Activated gamma-delta T cell (primary cell): ENCODE measurements around the gene RPL14.
"Not testable (repeated sequence)": the region's sequence is repeated elsewhere in the genome, so short reads cannot be mapped to it uniquely, and the experiment has no call there.

Experiments
- DNase-seq: peaks from one replicate; lab custom pipeline; 2025; lab: John Stamatoyannopoulos, UW
- total RNA-seq, 2 donors: gene quantifications; one replicate each; lab custom pipeline; 2026; lab: John Stamatoyannopoulos, UW

RPL14 gene
- total RNA-seq = 641 to 655 reads per million in 2 donors

- DNase-seq = peak; percentile 80
These were observed at the start of gene RPL14 for GRCh38 chr3:40456940-40457823. Gene RPL14, plus strand, starts transcription at chr3:40457339. Its CDS starts 133 bp downstream, at chr3:40457472.

DNA sequence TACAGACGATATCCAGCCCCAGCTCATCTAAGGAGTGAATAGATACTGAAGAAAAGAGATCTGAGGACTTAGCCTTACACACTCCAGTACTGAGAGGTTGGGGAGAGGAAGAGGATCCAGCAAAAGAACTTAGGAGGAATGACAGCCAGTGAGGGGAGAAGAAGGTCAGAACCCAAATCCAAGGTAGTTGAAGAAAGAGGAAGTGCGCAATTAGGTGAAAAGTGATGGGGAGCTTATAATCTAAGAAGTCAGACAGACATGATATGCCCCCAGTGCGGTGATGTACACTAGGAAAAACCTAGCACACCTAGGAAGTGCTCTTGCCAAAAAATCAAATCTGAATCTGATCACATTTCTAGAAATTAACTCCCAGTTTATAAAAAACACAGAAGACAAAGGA lies 49.5 kb upstream of the RPL14 start:
- DNase-seq = no peak

DNA sequence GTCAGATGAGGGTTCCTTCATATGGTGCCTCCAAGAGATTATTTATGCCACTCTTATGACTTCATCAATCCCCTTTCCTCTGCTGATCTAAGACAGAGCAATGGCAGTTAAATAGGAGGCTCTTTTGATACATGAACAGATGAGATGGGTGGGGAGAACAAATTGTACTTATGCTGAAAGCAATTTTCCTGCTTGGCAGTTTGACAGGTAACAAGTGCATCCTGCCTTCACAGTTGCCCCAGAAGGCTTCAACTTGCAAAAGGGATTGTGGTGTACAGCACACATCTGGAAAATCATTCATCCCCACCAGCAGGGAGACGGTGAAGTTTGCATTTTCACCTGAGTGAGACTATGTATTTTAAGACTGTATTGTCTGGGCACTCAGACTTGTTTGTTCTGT lies 42.9 kb upstream of the RPL14 start:
- no peak for DNase-seq

DNA sequence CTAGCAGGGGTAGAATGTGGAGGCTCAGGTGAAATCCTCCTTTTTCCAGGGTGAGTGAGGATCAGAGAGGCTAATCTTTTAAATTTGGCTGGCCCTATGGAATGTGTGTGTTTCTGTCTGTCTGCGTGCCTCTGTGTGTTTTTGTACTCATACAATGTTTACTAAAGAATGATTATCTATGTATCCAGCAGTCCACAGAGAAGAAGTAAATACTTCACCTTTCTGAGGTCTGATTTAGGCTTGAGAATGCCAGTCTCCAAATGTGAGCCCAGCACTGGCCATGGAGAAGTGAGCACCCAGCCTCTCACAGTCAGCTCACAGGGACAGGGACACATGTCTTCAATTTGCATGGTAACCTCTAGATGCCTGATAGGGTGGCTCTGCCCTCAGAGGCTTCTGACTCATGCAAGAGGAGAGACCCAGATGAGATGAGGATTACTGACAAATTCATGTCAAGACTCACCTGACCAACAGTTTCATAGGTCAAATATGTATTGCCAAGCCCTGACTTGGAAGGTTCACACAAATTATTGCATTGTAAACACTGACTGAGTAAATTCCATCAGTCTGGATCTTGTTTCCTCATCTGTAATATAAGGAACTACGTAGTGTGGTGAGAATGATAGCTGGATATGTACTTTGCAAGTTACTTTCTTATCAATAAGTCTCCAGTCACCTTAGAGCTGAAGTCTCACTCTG lies 39.1 kb upstream of the RPL14 start:
- no peak for DNase-seq

GRCh38 chr3:40422861-40423260 lies 34.3 kb upstream of the RPL14 start:
- no peak for DNase-seq

- no peak for DNase-seq
These were observed 30.0 kb upstream of the RPL14 start for GRCh38 chr3:40427045-40427669.

DNA sequence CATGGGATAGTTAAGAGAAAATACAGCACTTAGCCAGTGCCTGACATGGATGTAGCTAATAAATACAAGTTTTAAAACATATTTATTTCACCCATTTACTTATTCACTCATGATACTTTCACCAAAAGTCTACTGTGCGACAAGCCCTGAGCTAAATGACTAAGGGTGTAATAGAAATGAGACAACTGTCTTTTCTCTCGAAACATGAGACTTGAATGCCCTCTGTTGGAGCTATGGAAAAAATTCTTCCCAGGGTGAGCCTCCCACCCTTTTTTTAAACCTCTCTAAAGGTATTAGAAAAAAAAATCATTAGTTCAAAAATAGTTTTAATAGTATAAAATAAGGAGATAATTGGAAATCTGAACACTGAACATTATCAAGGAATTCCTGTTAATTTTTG lies 24.3 kb upstream of the RPL14 start:
- DNase-seq = no peak

GRCh38 chr3:40437889-40438288 lies 19.2 kb upstream of the RPL14 start:
- DNase-seq = no peak

DNA sequence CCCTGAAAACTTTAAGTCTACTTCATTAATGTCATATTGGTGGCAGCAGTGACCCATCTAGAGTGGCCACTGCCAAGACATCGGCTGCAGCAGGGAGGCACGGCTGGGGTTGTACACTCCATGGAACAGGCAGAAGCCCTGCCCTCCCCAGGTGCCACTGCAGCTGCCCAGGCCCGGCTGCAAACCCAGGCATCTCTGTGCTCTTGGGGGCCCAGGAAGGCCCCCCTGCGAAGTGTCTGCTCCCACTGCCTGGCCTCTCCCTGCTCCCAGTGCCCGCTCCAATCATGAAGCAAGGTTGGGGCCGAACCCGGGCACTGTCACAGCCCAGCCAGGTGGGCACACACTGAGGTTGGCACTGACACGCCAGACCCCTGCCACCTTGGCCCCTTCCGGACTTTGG lies 12.1 kb upstream of the RPL14 start:
- no peak for DNase-seq

DNA sequence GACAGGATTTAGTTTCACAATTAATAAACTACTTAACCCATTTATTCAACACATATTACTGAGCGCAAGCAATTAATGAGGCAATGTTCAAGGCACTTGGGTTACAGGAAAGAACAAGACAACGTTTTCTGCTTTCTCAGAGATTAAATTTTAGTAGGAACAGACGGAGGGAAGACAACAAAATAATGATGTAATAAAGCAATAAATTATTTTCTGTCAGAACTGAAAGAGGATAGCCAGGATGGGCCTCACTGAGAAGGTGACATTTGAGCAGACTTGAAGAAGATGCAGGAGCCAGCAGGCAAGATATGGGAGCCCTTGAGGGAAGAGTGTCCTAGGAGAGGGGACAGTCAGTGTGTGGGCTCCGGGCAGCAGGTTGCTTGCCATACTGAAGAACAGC lies 11.3 kb upstream of the RPL14 start:
- DNase-seq = no peak

DNA sequence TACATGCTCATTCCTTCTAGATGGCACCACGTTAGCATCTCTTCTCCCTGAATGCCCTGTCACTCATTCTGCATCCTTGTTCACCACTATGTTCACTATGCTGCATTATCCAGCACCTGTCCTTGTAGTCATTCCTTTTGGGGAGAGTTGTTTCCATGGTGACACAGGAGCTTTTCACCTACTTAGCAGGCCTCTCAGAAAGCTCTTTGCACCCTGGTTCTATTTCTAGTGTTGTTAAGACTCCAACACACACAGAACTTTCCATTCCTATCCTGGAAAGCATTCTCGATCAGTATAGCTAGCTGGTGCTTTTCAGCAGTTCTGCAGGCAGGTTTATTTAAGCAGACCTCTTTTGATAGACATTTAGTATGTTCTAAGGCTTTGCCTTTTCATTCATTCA lies 6.7 kb upstream of the RPL14 start:
- DNase-seq = no peak

DNA sequence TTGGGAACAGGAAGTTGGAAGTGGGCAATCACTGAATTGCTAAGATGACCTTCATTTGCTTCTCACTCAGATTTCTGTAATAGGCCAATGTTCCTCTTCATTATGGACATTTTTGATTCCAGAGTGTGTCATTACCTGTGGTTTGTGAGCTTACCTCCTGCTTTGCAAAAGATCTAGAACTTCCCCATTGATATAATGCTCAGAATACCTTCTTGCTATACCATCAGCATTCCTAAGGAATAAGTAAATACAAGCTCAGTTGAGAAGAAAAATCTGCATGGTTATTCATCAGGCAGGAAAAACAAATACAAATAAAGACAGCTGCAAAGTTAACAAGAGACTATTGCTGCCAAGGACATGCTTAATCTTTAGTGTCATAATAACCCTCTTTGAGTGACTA lies 5.6 kb upstream of the RPL14 start:
- no peak for DNase-seq

- no peak for DNase-seq
These were observed 5.1 kb upstream of the RPL14 start for GRCh38 chr3:40452057-40452456.

DNA sequence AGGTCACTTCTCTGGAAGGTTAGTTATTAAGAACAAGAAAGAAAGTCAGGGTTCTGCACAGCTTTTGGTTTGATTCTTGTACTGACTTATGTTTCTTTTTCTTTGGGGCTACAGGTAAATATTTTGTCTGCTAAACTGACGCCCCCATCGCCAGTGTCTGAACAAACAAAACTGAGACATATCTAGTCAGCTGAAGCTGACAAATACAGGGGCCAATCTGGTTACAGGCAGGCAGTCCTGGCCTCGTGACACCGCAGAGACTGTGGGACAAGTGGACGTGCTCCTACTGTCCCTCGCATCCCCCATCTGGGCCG lies 4.6 kb upstream of the RPL14 start:
- no peak for DNase-seq

DNA sequence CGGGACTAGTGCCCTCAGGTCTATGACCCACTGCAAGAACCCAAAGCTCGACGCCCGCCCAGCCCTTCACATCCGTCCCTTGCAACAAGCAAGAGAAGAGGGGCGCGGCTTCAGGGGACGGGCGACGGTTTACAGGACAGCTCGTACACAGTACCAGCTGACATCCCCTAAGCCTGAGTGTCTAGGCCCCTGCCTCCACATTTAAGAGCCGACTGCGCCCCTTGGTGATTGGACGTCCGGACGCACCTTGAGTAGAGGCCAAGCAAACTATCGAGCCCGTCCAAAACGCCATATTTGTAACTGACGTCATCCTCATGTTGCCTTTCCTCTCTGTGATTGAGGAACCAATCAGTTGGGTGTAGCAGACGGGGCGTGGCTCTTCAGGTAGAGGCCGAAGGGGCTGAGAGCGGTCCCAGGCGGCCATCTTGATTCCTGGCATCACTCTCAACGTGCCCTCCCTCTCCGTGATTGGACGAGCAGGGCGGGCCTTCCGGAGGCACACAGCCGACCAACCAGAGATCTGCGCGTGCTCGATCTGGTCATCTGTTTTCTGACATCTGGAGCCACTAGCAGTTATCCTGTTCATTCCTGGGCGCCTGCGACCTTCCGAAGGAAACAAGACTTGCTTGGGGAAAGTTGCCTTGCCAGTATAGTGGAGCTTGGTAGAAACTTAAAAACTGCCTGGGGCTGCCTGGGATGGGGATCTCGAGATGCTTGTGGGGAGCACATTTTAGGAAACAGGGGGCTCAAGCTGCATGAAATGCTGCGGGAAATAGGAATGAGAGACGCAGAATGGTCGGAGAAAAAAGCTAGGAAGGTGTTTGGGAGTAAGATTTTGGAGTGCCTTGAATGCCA lies 4.0 kb upstream of the RPL14 start:
- peak; percentile 71 for DNase-seq

DNA sequence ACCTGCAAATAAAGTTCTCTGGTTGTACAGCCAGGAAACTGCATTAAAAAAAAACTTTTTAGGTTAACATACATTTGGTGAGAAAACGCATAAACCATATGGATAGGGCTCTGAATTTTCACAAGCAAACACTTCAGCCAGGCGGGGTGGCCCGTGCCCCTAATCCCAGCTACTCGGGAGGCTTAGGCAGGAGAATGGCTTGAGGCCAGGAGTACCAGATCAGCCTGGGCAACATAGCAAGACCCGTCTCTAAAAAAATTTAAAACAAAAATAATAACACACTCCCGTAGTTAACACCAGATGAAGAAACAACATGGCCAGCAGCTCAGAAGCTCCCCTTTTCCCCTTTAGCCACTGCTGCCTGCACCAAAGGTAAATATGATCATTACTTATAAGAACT lies 3.2 kb upstream of the RPL14 start:
- no peak for DNase-seq

DNA sequence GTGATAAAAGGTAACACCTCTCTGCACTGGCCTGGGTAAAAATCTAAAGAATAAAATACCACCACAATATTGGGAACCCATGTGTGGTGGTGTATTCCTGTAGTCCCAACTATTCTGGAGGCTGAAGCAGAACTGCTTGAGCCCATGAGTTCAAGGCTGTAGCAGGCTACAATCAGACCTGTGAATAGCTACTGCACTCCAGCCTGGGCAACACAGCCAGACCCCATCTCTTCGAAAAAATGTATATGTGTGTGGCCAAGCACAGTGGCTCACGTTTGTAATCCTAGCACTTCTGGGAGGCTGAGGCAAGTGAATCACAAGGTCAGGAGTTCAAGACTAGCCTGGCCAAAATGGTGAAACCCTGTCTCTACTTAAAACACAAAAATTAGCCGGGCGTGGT lies 1.8 kb upstream of the RPL14 start:
- DNase-seq = no peak

DNA sequence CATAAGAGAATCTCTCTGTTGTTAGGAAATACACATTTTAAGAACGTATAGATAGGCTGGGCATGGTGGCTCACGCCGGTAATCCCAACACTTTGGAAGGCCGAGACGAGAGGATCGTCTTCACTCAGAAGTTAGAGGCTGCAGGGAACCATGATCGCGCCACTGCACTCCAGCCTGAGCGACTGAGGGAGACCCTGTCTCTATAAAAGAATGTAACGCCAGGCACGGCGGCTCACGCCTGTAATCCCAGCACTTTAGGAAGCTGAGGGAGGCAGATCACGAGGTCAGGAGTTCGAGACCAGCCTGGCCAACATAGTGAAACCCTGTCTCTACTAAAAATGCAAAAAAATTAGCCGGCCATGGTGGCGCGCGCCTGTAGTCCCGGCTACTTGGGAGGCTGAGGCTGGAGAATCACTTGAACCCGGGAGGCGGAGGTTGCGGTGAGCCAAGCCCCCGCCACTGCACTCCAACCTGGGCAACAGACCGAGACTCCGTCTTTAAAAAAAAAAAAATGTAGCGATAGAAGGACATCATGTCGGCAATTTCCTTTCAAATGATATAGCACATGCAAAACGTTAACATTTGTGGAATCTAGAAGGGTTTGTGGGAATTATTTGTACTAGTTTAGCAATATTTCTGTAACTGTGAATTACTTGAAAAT lies 730 bp upstream of the RPL14 start:
- DNase-seq = no peak

- DNase-seq = no peak
These were observed 1.3 kb downstream of the RPL14 start for GRCh38 chr3:40458473-40458872.

DNA sequence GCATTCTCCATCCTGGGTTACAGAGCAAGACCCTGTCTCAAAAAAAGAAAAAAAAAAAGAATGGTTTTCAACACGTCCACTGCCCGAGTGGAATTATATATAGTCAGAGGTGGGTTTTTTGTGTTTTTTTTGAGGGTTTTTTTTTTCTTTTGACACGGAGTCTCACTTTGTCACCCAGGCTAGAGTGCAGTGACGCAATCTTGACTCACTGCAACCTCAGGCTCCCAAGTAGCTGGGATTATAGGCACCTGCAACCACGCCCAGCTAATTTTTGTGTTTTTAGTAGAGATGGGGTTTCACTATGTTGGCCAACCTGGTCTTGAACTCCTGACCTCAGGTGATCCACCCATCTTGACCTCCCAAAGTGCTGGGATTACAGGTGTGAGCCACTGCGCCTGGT lies 3.3 kb downstream of the RPL14 start:
- DNase-seq = not testable (repeated sequence)

- no peak for DNase-seq
These were observed 4.0 kb downstream of the RPL14 start for GRCh38 chr3:40461161-40461560.

- DNase-seq = not testable (repeated sequence)
These were observed 5.7 kb downstream of the RPL14 start for GRCh38 chr3:40462838-40463237.
